GM12872 (cell line): ENCODE measurements around the gene HS6ST2.

ENCODE experiments used
- CTCF ChIP-seq: IDR thresholded peaks from 3 replicates; pipeline ENCODE4 v1.5.1; 2011; ENCODE audit warnings: low read depth, mild to moderate bottlenecking, low read length, moderate library complexity; ENCODE audit not compliant: insufficient read depth

The HS6ST2 gene

GRCh38 chrX:132668178-132668577 is 290.3 kb downstream of the HS6ST2 start:
- TF ChIP-seq CTCF: no peak

- TF ChIP-seq CTCF: no peak
These were observed 292.8 kb downstream of the HS6ST2 start for GRCh38 chrX:132665676-132666075.

- TF ChIP-seq CTCF: no peak
These were observed 294.2 kb downstream of the HS6ST2 start for GRCh38 chrX:132664273-132664672.

- no peak for TF ChIP-seq CTCF
These were observed 295.6 kb downstream of the HS6ST2 start for GRCh38 chrX:132662844-132663243.

- TF ChIP-seq CTCF: no peak
These were observed 300.6 kb downstream of the HS6ST2 start for GRCh38 chrX:132657876-132658275.

- no peak for TF ChIP-seq CTCF
These were observed 305.6 kb downstream of the HS6ST2 start for GRCh38 chrX:132652871-132653270.

- TF ChIP-seq CTCF: no peak
These were observed 306.9 kb downstream of the HS6ST2 start for GRCh38 chrX:132651421-132652086.
